Uterus (tissue), 4 donors: Measurements from ENCODE around the gene HCFC1. TPM values are rescaled to one million over a fixed set of nuclear protein-coding genes. Genes with fewer than 3 reads are reported as not detected.
A peak's percentile ranks its signal among the peaks of the same experiment; 100 is the strongest.

Experiments
- DNase-seq, 2 donors: peaks; one replicate each; pipeline ENCODE4 v3.0.0-alpha.2; 2019 to 2020
- H3K27ac ChIP-seq, 2 donors: fragments of 200-600 bp; sonication (generic); 1 replicate in 1 of 2; 2 replicates in 1 of 2; pipeline ENCODE4 v1.5.1; 2016 to 2018
- H3K27me3 ChIP-seq, 2 donors: fragments of 200-600 bp; sonication (generic); one replicate each; pipeline ENCODE4 v1.5.1; 2018 to 2019; ENCODE audit warnings: control low read depth in 1 of 2
- H3K36me3 ChIP-seq, 2 donors: fragments of 200-600 bp; sonication (generic); one replicate each; pipeline ENCODE4 v1.5.1; 2019; ENCODE audit warnings: control low read depth in 1 of 2
- H3K4me1 ChIP-seq, 2 donors: fragments of 200-600 bp; sonication (generic); one replicate each; pipeline ENCODE4 v1.5.1; 2018 to 2019; ENCODE audit warnings: control low read depth in 1 of 2
- H3K4me3 ChIP-seq, 2 donors: fragments of 200-600 bp; sonication (generic); 1 replicate in 1 of 2; 2 replicates in 1 of 2; pipeline ENCODE4 v1.5.1; 2018 to 2019; ENCODE audit warnings: mild to moderate bottlenecking in 1 of 2
- H3K9me3 ChIP-seq, 2 donors: fragments of 200-600 bp; sonication (generic); one replicate each; pipeline ENCODE4 v1.5.1; 2019; ENCODE audit warnings: control low read depth in 1 of 2
- CTCF ChIP-seq, 4 experiments: fragments of 200-600 bp in 2 of 4; fragments of 450-650 bp in 2 of 4; sonication (generic) in 2 of 4; IDR thresholded peaks; one replicate each; pipeline ENCODE4 v1.5.1; 2016 to 2019; ENCODE audit warnings: antibody characterized with exemption in 4 of 4, mild to moderate bottlenecking in 2 of 4, moderate library complexity in 1 of 4
- POLR2A ChIP-seq, 2 donors: fragments of 450-650 bp; IDR thresholded peaks; one replicate each; pipeline ENCODE4 v1.6.1; 2016; ENCODE audit warnings: antibody characterized with exemption in 2 of 2, mild to moderate bottlenecking in 1 of 2, moderate library complexity in 1 of 2
- intact Hi-C: fragments of 100-400 bp; cut with DNase I; formaldehyde crosslinking; loops from one replicate; pipeline ENCODE4 v1.15.1; 2023; ENCODE audit warnings: low total_unique reads
- total RNA-seq, 4 donors: library from RNA; depleted of rRNA in 3 of 4; stranded (reverse); fragments of >200 nt in 3 of 4; gene quantifications; one replicate each; pipeline versions ENCODE4 v1.1.0 to v1.2.4, GENCODE V29; 2014 to 2023
- donor health status: DM: yes; HTN: yes; CAD: no.

The HCFC1 gene
- 10 to 100 TPM; 20.9 to 65.7 (median 37.3) TPM for total RNA-seq

- no peak for TF ChIP-seq CTCF (IDR thresholded peaks at IDR 0.05)
- peak; percentile 25 to 30 for TF ChIP-seq POLR2A (IDR thresholded peaks at IDR 0.05)
- Histone ChIP-seq H3K27me3 (no peaks in the 10 kb centered on the region), H3K4me3 (peak within 1 kb of the TSS; percentile 52 to 96), H3K27ac (peak within 1 kb of the TSS; percentile 99), H3K9me3 (no peaks in the 10 kb centered on the region), H3K36me3 (no peaks in the 10 kb centered on the region), H3K4me1 (peaks cover 0 to 5% of the 10 kb centered on the region in 2 donors)
- intact Hi-C loops: no loop called here
- peak; percentile 94 to 96 for DNase-seq
These were observed at the start of gene HCFC1 for GRCh38 chrX:153971450-153972367. TSS of gene HCFC1 (minus strand) at chrX:153971818. CDS start at chrX:153970840, 978 bp downstream.

GRCh38 chrX:154021131-154021611, 49.6 kb upstream of the HCFC1 start:
- Histone ChIP-seq H3K27ac (peak overlapping the region; percentile 88 to 91), H3K36me3 (no peaks in the 10 kb centered on the region), H3K9me3 (no peaks in the 10 kb centered on the region), H3K4me3 (no peak overlapping the region), H3K4me1 (no peaks in the 10 kb centered on the region), H3K27me3 (no peaks in the 10 kb centered on the region)
- TF ChIP-seq POLR2A (IDR thresholded peaks at IDR 0.05): no peak
- TF ChIP-seq CTCF (IDR thresholded peaks at IDR 0.05): no peak
- peak in 1 of 2 donors; percentile 39 for DNase-seq
- intact Hi-C loops: no loop called here

- Histone ChIP-seq H3K36me3 (no peaks in the 10 kb centered on the region), H3K9me3 (no peaks in the 10 kb centered on the region), H3K27ac (peak overlapping the region; percentile 88 to 91), H3K4me1 (no peaks in the 10 kb centered on the region), H3K4me3 (peak overlapping the region; percentile 36 to 47), H3K27me3 (no peaks in the 10 kb centered on the region)
- intact Hi-C loops: no loop called here
- TF ChIP-seq POLR2A (IDR thresholded peaks at IDR 0.05) (no peak), CTCF (IDR thresholded peaks at IDR 0.05) (no peak)
- no peak for DNase-seq
These were observed 49.0 kb upstream of the HCFC1 start for GRCh38 chrX:154020536-154021115.

GRCh38 chrX:154019633-154020528, 48.3 kb upstream of the HCFC1 start, which contains the start of gene IRAK1:
TSS of gene IRAK1 (minus strand) at chrX:154019902. CDS start at chrX:154019812, 90 bp downstream.
- peak in 1 of 2 donors; percentile 71 for DNase-seq
- TF ChIP-seq CTCF (IDR thresholded peaks at IDR 0.05) (peak in 1 of 4 experiments; percentile 8), POLR2A (IDR thresholded peaks at IDR 0.05) (peak; percentile 16 to 39)
- Histone ChIP-seq H3K4me3 (peak within 1 kb of the TSS; percentile 36 to 54), H3K36me3 (no peaks in the 10 kb centered on the region), H3K27ac (peak within 1 kb of the TSS; percentile 88 to 91), H3K27me3 (no peaks in the 10 kb centered on the region), H3K9me3 (no peaks in the 10 kb centered on the region), H3K4me1 (no peaks in the 10 kb centered on the region)
- intact Hi-C loops: no loop called here
